ENCODE results near the gene MOB4.
"Not testable (repeated sequence)": the region's sequence is repeated elsewhere in the genome, so short reads cannot be mapped to it uniquely, and the experiment has no call there.

The MOB4 gene

DNA sequence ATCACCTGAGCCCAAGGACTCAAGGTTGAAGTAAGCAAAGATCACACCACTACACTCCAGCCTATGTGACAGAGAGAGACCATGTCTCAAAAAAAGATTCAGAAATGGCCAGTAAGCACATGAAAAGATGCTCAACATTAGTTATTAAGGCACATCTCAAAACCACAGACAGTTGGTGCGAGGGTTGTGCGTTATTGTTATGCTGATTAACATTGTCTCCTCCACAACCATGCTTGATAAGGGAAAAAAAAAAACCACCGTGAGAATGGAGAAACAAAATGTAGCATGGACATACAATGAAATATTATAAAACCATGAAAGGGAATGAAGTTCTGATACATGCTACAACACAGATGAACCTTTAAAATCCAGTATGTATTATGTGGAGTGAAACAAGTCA, 27.3 kb downstream of the MOB4 start:
- DNase-seq: no peak
- Mint-ChIP-seq H3K36me3 (peaks cover 50% of the 10 kb centered on the region), H3K27ac (no peak overlapping the region), H3K9me3 (no peaks in the 10 kb centered on the region), H3K4me1 (peaks cover 8% of the 10 kb centered on the region), H3K27me3 (no peaks in the 10 kb centered on the region), H3K4me3 (no peak overlapping the region)
- CTCF ChIA-PET: no interaction called here

DNA sequence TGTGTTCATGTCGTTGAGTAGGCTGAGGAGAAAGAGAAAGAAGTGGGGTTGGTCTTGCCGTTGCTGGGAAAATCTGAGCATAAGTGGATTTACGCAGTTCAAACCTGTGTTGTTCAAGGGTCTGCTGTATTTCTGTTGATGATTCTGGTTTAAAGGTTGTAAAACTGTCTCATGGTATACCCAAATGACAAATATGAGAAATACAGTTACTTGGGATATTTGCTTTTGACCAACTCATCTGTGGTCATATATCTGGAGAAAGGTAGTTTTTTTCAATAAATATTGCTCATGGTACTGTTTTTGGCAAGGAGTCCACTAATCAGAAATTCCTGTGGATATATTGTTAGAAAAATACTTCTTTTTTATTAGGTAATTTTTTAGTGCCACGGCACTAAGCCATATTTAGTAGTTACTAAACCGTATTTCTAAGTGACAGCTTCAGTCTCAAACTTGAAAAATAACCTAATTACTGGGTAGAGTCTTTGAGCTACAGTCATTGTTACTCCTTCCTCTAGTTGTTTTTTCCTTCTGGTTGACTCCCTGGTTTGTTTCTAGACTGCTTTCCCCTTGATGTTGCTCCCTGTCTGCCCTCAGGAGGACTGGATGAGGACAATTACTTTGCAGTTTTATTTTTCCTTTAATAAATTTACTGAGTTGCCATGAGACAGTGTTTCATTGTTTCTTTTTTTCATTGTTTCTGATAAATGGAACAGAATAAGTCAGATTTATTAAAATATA, 31.5 kb downstream of the MOB4 start:
- Mint-ChIP-seq H3K9me3 (no peaks in the 10 kb centered on the region), H3K36me3 (peaks cover 41% of the 10 kb centered on the region), H3K27me3 (no peaks in the 10 kb centered on the region), H3K4me1 (no peaks in the 10 kb centered on the region), H3K4me3 (no peak overlapping the region), H3K27ac (no peak overlapping the region)
- CTCF ChIA-PET: no interaction called here
- no peak for DNase-seq

DNA sequence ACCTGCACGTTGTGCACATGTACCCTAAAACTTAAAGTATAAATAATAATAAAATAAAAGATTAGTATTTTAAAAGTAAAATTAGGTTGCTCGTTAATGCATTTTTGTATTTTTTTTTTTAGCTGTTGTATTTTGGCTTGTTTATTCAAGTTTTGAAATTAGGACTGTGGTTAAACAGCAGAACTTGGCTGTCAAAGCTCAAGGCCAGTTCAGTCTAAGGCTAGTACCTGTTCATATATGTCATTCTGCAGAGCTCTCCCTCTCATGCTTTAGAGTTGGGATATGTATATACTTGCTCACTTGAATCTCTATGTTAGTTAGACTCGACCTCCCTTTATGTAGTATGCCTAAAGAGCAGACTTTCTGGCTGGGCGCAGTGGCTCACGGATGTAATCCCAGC, 32.7 kb downstream of the MOB4 start:
- Mint-ChIP-seq H3K36me3 (peaks cover 44% of the 10 kb centered on the region), H3K4me3 (no peak overlapping the region), H3K27ac (no peak overlapping the region), H3K9me3 (no peaks in the 10 kb centered on the region), H3K4me1 (no peaks in the 10 kb centered on the region), H3K27me3 (no peaks in the 10 kb centered on the region)
- CTCF ChIA-PET: no interaction called here
- no peak for DNase-seq

DNA sequence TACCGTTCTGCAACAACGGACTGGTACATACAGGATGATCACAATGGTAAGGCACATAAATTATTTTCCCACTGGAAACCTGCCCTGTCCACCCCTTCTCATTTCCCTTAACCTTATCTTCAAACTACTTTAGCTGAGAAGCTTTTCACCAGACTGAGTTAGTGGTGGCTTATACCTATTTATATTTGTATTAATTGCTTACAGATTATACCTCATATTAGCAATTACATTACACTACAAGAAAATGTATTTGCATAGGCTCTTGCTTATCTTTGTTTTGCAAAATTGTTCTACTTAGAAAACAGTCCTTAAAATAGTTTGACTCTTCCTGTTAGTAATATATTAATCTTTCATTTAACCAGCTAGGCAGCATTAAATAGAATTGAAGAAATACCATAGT, 35.4 kb downstream of the MOB4 start:
- CTCF ChIA-PET, H3K27me3 Mint-ChIP-seq: not testable (repeated sequence)
- H3K36me3 Mint-ChIP-seq: peaks cover 45% of the 10 kb centered on the region

DNA sequence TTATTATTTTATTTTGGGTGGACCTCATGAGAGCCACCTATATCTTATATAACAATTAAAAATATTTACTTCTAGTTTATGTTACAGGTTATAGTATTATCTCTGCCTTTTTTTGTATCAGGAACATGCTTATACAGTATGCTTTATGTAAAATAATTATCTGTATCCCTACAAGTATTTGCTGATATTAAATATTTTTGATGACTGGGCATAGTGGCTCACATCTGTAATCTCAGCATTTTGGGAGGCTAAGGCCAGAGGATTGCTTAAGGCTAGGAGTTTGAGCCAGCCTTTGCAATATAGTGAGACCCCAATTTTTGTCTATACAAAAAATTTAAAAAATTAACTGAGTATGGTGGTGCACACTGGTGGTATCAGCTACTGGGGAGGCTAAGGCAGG, 39.6 kb downstream of the MOB4 start:
- H3K4me3 Mint-ChIP-seq: no peak overlapping the region
- CTCF ChIA-PET: no interaction called here
- no peak for DNase-seq
- H3K9me3 Mint-ChIP-seq: no peaks in the 10 kb centered on the region
- H3K4me1 Mint-ChIP-seq: no peaks in the 10 kb centered on the region
- H3K27ac Mint-ChIP-seq: no peak overlapping the region
- no peaks in the 10 kb centered on the region for H3K27me3 Mint-ChIP-seq
- H3K36me3 Mint-ChIP-seq: peaks cover 39% of the 10 kb centered on the region

More for the DNA sequence above, 35.4 kb downstream of the MOB4 start:
- H3K27ac Mint-ChIP-seq, DNase-seq, H3K4me3 Mint-ChIP-seq, H3K4me1 Mint-ChIP-seq, H3K9me3 Mint-ChIP-seq: not testable (repeated sequence)

DNA sequence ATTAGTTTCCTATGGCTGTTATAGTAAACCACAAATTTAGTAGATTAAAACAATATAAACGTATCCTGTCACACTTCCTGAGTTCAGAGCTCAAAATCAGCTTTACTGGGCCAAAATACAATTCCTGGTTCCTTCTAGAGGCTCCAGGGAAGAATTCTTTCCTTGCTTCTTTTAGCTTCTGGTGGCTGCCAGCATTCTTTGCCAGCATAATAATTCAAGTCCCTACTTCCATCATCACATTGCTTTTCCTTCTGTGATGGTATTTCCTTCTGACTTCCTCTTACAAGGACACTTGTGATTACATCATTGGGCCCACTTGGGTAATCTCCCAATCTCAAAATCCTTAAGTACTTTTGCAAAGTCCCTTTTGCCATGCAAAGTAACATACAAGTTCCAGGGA, 40.6 kb downstream of the MOB4 start:
- CTCF ChIA-PET: no interaction called here
- H3K27me3 Mint-ChIP-seq: no peaks in the 10 kb centered on the region

DNA sequence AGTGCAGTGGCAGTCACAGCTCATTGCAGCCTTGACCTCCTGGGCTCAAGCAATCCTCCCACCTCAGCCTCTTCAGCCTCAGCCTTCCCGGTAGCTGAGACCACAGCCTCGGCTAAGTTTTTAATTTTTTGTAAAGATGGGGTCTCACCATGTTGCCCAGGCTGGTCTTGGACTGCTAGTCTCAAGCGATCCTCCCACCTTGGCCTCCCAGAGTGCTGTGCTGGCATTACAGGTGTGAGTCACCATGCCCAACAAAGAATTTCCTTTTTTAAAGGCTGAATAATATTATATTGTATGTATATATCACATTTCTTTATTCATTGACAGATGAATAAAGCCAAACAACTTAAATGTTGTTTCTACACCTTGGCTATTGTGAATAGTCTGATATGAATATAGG, 42.5 kb downstream of the MOB4 start:
- H3K4me1 Mint-ChIP-seq: no peaks in the 10 kb centered on the region
- no peak for DNase-seq
- H3K27me3 Mint-ChIP-seq: no peaks in the 10 kb centered on the region
- peaks cover 41% of the 10 kb centered on the region for H3K36me3 Mint-ChIP-seq
- CTCF ChIA-PET: no interaction called here
- no peak overlapping the region for H3K27ac Mint-ChIP-seq
- H3K9me3 Mint-ChIP-seq: no peaks in the 10 kb centered on the region
- no peak overlapping the region for H3K4me3 Mint-ChIP-seq

More for the DNA sequence above, 40.6 kb downstream of the MOB4 start:
- DNase-seq: no peak
- H3K9me3 Mint-ChIP-seq: no peaks in the 10 kb centered on the region
- no peaks in the 10 kb centered on the region for H3K4me1 Mint-ChIP-seq
- peak overlapping the region; percentile 61 for H3K27ac Mint-ChIP-seq
- H3K4me3 Mint-ChIP-seq: no peak overlapping the region
- peaks cover 47% of the 10 kb centered on the region for H3K36me3 Mint-ChIP-seq

DNA sequence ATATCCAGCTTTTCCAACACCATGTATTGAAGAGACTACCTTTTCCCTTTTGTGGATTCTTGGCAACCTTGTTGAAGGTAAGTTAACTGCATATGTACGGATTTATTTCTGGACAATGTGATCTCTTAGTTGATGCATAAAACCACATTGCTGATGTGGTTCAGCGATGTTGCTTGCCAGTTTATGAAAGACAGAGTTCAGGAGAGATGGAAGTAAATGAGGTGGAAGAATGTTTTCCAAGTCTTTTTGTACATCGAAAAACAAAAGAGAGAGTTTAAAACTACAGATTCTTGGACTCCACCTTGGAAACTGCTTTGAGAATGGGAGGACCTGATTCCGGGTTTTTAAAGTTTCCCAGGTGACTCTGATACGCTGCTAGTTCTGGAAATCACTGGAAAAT, 43.8 kb downstream of the MOB4 start:
- Mint-ChIP-seq H3K4me1 (no peaks in the 10 kb centered on the region), H3K4me3 (no peak overlapping the region), H3K27me3 (no peaks in the 10 kb centered on the region), H3K9me3 (no peaks in the 10 kb centered on the region), H3K27ac (no peak overlapping the region), H3K36me3 (peaks cover 50% of the 10 kb centered on the region)
- no peak for DNase-seq
- CTCF ChIA-PET: no interaction called here

DNA sequence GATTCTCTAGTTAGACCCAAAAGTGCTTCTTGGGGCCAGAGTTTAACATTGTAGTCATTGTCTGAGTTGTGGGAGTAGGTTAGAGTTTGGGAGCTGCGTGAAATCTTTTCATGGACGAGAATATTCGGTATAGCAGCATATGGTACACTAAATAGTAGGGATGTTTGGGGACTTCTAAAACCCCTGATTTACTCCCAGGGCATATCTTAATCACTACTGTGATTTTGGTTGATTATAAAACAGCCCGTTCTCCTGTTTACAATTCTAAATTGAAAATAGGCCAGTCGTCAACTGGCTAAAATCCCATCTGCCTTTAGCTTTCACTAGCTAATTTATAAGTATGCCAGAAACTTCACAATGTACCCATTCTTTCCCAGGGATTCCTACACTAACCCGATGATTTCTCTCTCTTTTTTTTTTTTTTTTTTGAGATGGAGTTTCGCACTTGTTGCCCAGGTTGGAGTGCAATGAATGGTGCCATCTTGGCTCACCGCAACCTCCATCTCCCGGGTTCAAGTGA, 44.3 kb downstream of the MOB4 start:
- Mint-ChIP-seq H3K4me1 (no peaks in the 10 kb centered on the region), H3K4me3 (no peak overlapping the region), H3K27me3 (no peaks in the 10 kb centered on the region), H3K27ac (no peak overlapping the region), H3K36me3 (peaks cover 49% of the 10 kb centered on the region), H3K9me3 (no peaks in the 10 kb centered on the region)
- CTCF ChIA-PET: interaction anchor here (0.7 kb wide), 1 partner anchor 120 kb away, joined by 3 read pairs; no protein-coding TSS in a partner anchor
- DNase-seq: no peak

DNA sequence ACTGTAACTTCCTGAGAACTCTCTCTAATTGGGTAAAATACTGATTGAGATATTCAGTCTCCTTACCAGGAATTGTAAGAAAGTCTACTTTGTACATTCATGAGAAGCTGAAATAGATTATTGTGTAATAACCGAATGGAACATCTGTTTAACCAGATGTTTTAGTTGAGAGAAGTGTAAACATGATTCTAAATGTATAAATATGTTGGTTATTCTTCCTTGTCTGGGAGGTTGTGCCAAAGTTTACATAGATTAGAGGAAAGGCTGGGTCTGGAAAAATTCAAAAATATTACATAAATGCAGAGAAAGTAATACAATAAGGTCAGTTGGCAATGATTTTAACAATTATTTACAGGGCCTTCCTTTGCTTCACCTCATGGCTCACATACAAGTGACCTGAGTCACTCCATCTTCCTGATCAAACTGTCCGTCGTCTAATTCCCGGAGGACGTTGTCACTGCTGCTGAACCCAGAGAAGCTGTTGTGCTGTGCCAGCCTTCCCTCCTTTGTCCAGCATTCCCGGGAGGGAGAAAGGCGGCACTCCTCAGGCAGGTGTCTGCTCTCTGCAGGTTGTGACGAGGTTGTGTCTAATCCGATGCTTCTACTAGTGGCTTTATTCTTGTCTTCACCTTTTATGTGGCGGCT, 55.9 kb downstream of the MOB4 start:
- CTCF ChIA-PET: no interaction called here
- Mint-ChIP-seq H3K27ac (no peak overlapping the region), H3K27me3 (peaks cover 3% of the 10 kb centered on the region), H3K4me3 (no peak overlapping the region), H3K9me3 (peaks cover 19% of the 10 kb centered on the region), H3K36me3 (peaks cover 24% of the 10 kb centered on the region), H3K4me1 (no peaks in the 10 kb centered on the region)
- no peak for DNase-seq

DNA sequence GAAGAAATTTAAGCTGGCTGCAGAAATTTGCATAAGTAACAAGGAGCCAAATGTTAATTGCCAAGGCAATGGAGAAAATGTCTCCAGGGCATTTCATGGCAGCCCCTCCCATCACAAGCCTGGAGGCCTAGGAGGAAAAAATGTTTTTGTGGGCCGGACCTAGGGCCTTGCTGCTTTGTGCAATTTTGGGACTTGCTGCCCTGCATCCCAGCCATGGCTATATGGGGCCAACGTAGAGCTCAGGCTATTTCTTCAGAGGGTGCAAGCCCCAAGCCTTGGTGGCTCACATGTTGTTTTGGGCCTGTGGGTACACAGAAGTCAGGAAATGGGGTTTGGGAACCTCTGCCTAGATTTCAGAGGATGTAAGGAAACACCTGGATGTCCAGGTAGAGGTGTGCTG, 57.7 kb downstream of the MOB4 start:
- peaks cover 20% of the 10 kb centered on the region for H3K36me3 Mint-ChIP-seq
- peaks cover 3% of the 10 kb centered on the region for H3K27me3 Mint-ChIP-seq
- no peak overlapping the region for H3K27ac Mint-ChIP-seq
- no peaks in the 10 kb centered on the region for H3K4me1 Mint-ChIP-seq
- CTCF ChIA-PET: no interaction called here
- no peak overlapping the region for H3K4me3 Mint-ChIP-seq
- H3K9me3 Mint-ChIP-seq: peaks cover 19% of the 10 kb centered on the region
- no peak for DNase-seq

DNA sequence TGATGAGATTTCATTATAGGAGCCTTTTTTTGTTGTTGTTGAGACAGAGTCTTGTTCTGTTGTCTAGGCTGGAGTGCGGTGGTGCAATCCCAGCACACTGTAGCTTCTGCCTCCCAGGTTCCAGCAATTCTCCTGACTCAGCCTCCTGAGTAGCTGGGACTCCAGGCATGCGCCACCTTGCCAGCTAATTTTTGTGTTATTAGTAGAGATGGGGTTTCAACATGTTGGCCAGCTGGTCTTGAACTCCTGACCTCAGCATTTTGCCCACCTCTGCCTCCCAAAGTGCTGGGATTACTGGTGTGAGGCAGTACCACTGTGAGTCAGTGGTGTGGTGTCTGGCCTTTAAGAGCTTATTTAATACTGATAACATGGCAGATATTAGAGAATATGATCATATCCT, 60.1 kb downstream of the MOB4 start:
- Mint-ChIP-seq H3K9me3 (peaks cover 19% of the 10 kb centered on the region), H3K27me3 (peaks cover 3% of the 10 kb centered on the region), H3K36me3 (peaks cover 18% of the 10 kb centered on the region), H3K4me3 (no peak overlapping the region), H3K27ac (no peak overlapping the region), H3K4me1 (no peaks in the 10 kb centered on the region)
- no peak for DNase-seq
- CTCF ChIA-PET: no interaction called here

DNA sequence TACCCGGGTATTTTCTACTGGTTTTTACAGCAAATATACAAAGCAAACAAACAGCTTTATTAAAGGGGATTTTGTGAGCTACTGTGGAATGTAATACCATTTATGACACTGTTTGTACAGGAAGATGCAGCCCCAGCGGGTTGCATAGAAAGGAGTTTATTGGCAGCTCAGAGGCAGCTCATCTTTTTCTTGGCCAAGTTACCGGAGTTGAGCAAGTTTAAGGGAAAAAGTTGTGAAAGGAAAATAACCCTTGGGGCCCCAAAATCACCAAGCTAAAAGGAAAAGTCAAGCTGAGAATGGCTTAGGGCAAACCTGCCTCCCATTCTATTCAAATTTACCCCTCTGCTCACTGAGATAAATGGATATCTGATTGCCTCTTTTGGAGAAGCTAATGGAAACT, 60.8 kb downstream of the MOB4 start:
- H3K9me3 Mint-ChIP-seq: peaks cover 19% of the 10 kb centered on the region
- no peak overlapping the region for H3K27ac Mint-ChIP-seq

DNA sequence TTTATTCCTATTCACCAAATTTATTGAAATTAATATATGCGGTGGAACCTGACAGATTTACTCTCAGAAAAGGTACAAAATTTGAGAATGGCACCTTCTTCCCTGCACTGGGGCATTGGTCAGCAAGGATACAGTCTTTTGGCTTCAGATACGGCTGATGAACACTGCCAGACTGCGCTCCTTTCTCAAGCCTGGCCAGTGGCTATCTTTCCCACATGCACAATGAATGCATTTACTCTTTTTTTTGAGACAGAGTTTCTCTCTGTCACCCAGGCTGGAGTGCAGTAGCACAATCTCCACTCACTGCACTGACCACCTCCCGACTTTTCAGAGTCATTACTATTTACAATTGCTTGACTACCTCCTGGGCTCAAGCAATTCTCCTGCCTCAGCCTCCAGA, 61.6 kb downstream of the MOB4 start:
- DNase-seq: no peak
- no peaks in the 10 kb centered on the region for H3K4me1 Mint-ChIP-seq
- peaks cover 3% of the 10 kb centered on the region for H3K27me3 Mint-ChIP-seq
- peaks cover 14% of the 10 kb centered on the region for H3K36me3 Mint-ChIP-seq
- H3K9me3 Mint-ChIP-seq: peaks cover 19% of the 10 kb centered on the region
- H3K4me3 Mint-ChIP-seq: no peak overlapping the region
- CTCF ChIA-PET: no interaction called here
- no peak overlapping the region for H3K27ac Mint-ChIP-seq

More for the DNA sequence above, 60.8 kb downstream of the MOB4 start:
- no peak for DNase-seq
- Mint-ChIP-seq H3K27me3 (peaks cover 3% of the 10 kb centered on the region), H3K36me3 (peaks cover 18% of the 10 kb centered on the region), H3K4me1 (no peaks in the 10 kb centered on the region), H3K4me3 (no peak overlapping the region)
- CTCF ChIA-PET: no interaction called here

DNA sequence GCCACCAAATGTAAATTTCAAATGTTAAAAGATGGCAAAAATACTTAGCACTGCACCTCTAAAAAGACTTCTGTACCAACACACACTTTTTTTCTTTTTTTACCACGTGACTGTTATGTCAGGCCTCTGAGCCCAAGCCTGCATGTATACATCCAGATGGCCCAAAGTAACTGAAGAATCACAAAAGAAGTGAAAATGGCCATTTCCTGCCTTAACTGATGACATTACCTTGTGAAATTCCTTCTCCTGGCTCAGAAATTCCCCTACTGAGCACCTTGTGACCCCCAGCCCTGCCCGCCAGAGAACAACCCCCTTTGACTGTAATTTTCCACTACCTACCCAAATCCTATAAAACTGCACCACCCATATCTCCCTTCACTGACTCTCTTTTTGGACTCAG, 62.4 kb downstream of the MOB4 start:
- CTCF ChIA-PET, H3K27me3 Mint-ChIP-seq, H3K4me1 Mint-ChIP-seq, DNase-seq, H3K27ac Mint-ChIP-seq, H3K4me3 Mint-ChIP-seq, H3K36me3 Mint-ChIP-seq: not testable (repeated sequence)
- peaks cover 14% of the 10 kb centered on the region for H3K9me3 Mint-ChIP-seq
